HG03575 (cell line): ENCODE data around the gene PLXNA4.
"Not testable (repeated sequence)": the region's sequence is repeated elsewhere in the genome, so short reads cannot be mapped to it uniquely, and the experiment has no call there.

ENCODE experiments used
- ATAC-seq: cut with Tn5 transposase; IDR thresholded peaks from one replicate; pipeline ENCODE4 v1.9.1; 2021; ENCODE audit not compliant: unreplicated experiment, insufficient number of reproducible peaks, low FRiP score; ENCODE audit errors: extremely low read depth

PLXNA4 gene

GRCh38 chr7:132191418-132191817 is 384.9 kb downstream of the PLXNA4 start:
- ATAC-seq: no peak

- no peak for ATAC-seq
Observed at GRCh38 chr7:132190683-132191082, 385.6 kb downstream of the PLXNA4 start.

- no peak for ATAC-seq
Observed at GRCh38 chr7:132189881-132190280, 386.4 kb downstream of the PLXNA4 start.

GRCh38 chr7:132187869-132188789 is 388.1 kb downstream of the PLXNA4 start:
- ATAC-seq: no peak

GRCh38 chr7:132187391-132187790 is 388.9 kb downstream of the PLXNA4 start:
- ATAC-seq: no peak

GRCh38 chr7:132185150-132185549 is 391.1 kb downstream of the PLXNA4 start:
- ATAC-seq: no peak

- ATAC-seq: no peak
Observed at GRCh38 chr7:132183781-132184380, 392.4 kb downstream of the PLXNA4 start.

- ATAC-seq: no peak
Observed at GRCh38 chr7:132182992-132183391, 393.3 kb downstream of the PLXNA4 start.

- ATAC-seq: no peak
Observed at GRCh38 chr7:132181946-132182685, 394.2 kb downstream of the PLXNA4 start.

- ATAC-seq: no peak
Observed at GRCh38 chr7:132181371-132181770, 394.9 kb downstream of the PLXNA4 start.

GRCh38 chr7:132180481-132180880 is 395.8 kb downstream of the PLXNA4 start:
- ATAC-seq: no peak

GRCh38 chr7:132179681-132180080 is 396.6 kb downstream of the PLXNA4 start:
- ATAC-seq: no peak

- no peak for ATAC-seq
Observed at GRCh38 chr7:132179080-132179430, 397.2 kb downstream of the PLXNA4 start.

GRCh38 chr7:132178402-132179079 is 397.7 kb downstream of the PLXNA4 start:
- ATAC-seq: not testable (repeated sequence)

- ATAC-seq: no peak
Observed at GRCh38 chr7:132177708-132178401, 398.4 kb downstream of the PLXNA4 start.

- ATAC-seq: no peak
Observed at GRCh38 chr7:132176719-132177118, 399.6 kb downstream of the PLXNA4 start.

- ATAC-seq: no peak
Observed at GRCh38 chr7:132171130-132171576, 405.1 kb downstream of the PLXNA4 start.

GRCh38 chr7:132169730-132170129 is 406.5 kb downstream of the PLXNA4 start:
- ATAC-seq: no peak

GRCh38 chr7:132168239-132168638 is 408.0 kb downstream of the PLXNA4 start:
- no peak for ATAC-seq
